ENCODE data around the gene TMEM39A.

Gene TMEM39A

DNA sequence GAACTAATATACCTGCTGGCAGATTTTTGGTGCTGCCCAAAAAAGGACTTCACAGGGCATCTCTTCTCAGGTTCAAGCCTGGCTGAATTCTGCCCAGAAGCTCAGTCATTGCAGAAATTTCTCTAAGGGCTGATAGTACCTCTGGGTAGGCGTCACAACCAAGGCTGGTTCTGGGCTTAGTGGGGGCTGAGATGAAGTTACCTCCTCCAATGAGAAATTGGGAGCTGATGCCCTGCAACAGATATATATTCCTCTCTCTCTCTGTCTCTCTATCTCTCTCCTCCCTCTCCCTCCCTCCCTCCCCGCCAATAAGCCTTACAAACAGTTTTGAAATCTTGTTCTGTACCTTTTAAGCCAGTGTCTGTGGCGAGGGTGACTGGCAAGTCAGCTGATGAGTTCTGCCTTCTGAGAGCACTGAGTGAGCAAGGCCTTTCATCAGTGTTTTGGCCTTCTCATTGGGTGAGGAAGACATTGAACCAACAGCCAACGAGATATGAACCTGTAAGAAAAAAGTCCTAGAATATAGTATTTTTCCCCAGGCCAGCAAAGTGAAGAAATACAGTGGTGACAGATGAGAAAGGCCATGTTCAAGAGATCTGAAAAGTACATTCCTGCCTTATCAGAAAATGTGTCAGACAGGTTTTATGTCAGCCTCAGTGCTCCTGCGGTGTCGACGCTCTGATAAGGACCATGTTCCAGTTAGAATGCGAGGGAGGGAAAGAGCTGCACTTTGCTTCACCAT lies 45.5 kb downstream of the TMEM39A start:
- Histone ChIP-seq H3K36me3 (ENCODE audit: insufficient read depth) (no peaks in the 10 kb centered on the region), H3K4me1 (ENCODE audit: low read depth, poor library complexity, severe bottlenecking) (no peaks in the 10 kb centered on the region), H3K27ac (no peak overlapping the region), H3K9ac (no peak overlapping the region), H3K4me3 (IDR thresholded peaks at IDR 0.05; ENCODE audit: insufficient read depth, low read depth, low read length) (no peak overlapping the region), H2AFZ (ENCODE audit: low read depth) (no peak overlapping the region), H3K27me3 (ENCODE audit: insufficient read depth, low read depth) (no peaks in the 10 kb centered on the region), H4K20me1 (ENCODE audit: insufficient read depth) (no peaks in the 10 kb centered on the region), H3K79me2 (ENCODE audit: insufficient read depth, low read depth) (no peaks in the 10 kb centered on the region), H3K4me2 (no peak overlapping the region)
- TF ChIP-seq, protein P1, sequence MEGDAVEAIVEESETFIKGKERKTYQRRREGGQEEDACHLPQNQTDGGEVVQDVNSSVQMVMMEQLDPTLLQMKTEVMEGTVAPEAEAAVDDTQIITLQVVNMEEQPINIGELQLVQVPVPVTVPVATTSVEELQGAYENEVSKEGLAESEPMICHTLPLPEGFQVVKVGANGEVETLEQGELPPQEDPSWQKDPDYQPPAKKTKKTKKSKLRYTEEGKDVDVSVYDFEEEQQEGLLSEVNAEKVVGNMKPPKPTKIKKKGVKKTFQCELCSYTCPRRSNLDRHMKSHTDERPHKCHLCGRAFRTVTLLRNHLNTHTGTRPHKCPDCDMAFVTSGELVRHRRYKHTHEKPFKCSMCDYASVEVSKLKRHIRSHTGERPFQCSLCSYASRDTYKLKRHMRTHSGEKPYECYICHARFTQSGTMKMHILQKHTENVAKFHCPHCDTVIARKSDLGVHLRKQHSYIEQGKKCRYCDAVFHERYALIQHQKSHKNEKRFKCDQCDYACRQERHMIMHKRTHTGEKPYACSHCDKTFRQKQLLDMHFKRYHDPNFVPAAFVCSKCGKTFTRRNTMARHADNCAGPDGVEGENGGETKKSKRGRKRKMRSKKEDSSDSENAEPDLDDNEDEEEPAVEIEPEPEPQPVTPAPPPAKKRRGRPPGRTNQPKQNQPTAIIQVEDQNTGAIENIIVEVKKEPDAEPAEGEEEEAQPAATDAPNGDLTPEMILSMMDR (conservative IDR thresholded peaks at IDR 0.05; ENCODE audit: low read depth, low read length), result no peak

DNA sequence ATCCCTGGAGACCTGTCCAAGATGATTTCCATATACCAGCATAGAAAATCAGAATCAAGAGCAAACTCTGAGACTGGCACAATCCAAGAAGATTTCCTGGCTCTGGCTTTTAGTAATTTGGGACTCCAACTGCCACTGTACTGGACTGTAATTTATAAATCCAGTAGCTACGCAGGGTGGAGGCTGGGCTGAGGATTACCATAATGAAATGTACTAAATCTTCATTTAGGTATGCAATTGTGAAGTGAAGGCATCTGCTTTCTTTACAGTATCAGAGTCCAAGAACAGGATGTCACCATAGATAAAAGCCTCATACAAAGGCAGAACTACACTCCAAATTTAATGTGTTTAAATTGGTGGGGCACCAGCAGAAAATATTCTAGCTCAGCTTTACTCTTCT lies 46.5 kb downstream of the TMEM39A start:
- no peaks in the 10 kb centered on the region for H3K4me1 ChIP-seq (ENCODE audit: low read depth, poor library complexity, severe bottlenecking)

DNA sequence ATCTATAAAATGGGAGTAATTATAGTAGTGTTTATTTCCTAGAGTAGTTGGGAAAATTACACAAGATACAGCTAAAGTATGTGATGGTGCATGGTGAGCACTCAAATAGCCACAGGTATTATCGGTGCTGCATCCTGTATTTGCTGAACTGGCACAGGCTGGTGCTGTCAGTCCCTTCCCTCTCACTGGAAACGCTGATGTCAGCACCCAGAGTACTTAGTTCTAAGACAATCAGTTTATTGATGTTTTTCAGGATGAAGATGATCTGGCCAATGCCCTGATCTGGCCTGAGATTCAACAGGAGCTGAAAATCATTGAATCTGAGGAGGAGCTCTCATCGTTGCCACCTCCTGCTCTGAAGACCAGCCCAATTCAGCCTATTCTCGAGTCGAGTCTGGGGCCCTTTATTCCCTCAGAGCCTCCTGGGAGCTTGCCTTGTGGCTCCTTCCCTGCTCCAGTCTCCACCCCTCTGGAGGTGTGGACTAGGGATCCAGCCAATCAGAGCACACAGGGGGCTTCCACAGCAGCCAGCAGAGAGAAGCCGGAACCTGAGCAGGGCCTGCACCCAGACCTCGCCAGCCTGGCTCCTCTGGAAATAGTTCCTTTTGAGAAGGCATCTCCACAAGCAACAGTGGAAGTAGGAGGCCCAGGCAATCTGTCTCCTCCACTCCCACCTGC lies 49.7 kb downstream of the TMEM39A start:
- TF ChIP-seq, protein P1 (conservative IDR thresholded peaks at IDR 0.05; ENCODE audit: low read depth, low read length), result no peak
- no peak overlapping the region for H3K4me2 ChIP-seq
- no peak overlapping the region for H3K27ac ChIP-seq
- no peaks in the 10 kb centered on the region for H3K79me2 ChIP-seq (ENCODE audit: insufficient read depth, low read depth)
- H3K4me1 ChIP-seq (ENCODE audit: low read depth, poor library complexity, severe bottlenecking), result no peaks in the 10 kb centered on the region
- H3K36me3 ChIP-seq (ENCODE audit: insufficient read depth), result no peaks in the 10 kb centered on the region
- H2AFZ ChIP-seq (ENCODE audit: low read depth), result no peak overlapping the region
- H3K9ac ChIP-seq, result no peak overlapping the region
- no peak overlapping the region for H3K4me3 ChIP-seq (IDR thresholded peaks at IDR 0.05; ENCODE audit: insufficient read depth, low read depth, low read length)
- H4K20me1 ChIP-seq (ENCODE audit: insufficient read depth), result no peaks in the 10 kb centered on the region
- no peaks in the 10 kb centered on the region for H3K27me3 ChIP-seq (ENCODE audit: insufficient read depth, low read depth)

More for the DNA sequence above, 46.5 kb downstream of the TMEM39A start:
- TF ChIP-seq, protein P1 (conservative IDR thresholded peaks at IDR 0.05; ENCODE audit: low read depth, low read length), result no peak
- Histone ChIP-seq H3K4me2 (no peak overlapping the region), H3K79me2 (ENCODE audit: insufficient read depth, low read depth) (no peaks in the 10 kb centered on the region), H3K27ac (no peak overlapping the region), H3K27me3 (ENCODE audit: insufficient read depth, low read depth) (no peaks in the 10 kb centered on the region), H2AFZ (ENCODE audit: low read depth) (no peak overlapping the region), H4K20me1 (ENCODE audit: insufficient read depth) (no peaks in the 10 kb centered on the region), H3K4me3 (IDR thresholded peaks at IDR 0.05; ENCODE audit: insufficient read depth, low read depth, low read length) (no peak overlapping the region), H3K36me3 (ENCODE audit: insufficient read depth) (no peaks in the 10 kb centered on the region), H3K9ac (no peak overlapping the region)

DNA sequence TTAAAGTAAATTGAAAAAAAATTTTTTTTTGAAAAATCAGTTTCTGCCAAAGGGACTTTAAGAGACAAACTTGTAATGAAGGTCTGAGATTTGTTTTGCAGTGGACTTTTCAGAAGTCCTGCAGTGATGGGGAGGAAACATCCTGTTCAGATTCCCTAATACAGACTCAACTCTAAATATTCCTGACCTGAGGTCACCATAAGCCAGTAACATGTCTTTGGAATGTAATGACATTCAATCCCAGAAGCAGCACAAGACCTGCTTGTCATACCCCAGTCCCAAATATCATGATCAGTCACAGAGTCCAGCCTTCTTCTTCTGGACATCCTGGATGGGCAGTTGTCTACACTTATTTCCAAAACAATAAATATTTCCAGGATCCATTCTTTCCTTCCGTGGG lies 53.6 kb downstream of the TMEM39A start:
- no peaks in the 10 kb centered on the region for H4K20me1 ChIP-seq (ENCODE audit: insufficient read depth)
- H3K4me3 ChIP-seq (IDR thresholded peaks at IDR 0.05; ENCODE audit: insufficient read depth, low read depth, low read length), result no peak overlapping the region
- H3K4me1 ChIP-seq (ENCODE audit: low read depth, poor library complexity, severe bottlenecking), result no peaks in the 10 kb centered on the region
- TF ChIP-seq, protein P1 (conservative IDR thresholded peaks at IDR 0.05; ENCODE audit: low read depth, low read length), result no peak
- H3K4me2 ChIP-seq, result no peak overlapping the region
- H3K27ac ChIP-seq, result no peak overlapping the region
- H2AFZ ChIP-seq (ENCODE audit: low read depth), result no peak overlapping the region
- H3K27me3 ChIP-seq (ENCODE audit: insufficient read depth, low read depth), result no peaks in the 10 kb centered on the region
- no peaks in the 10 kb centered on the region for H3K79me2 ChIP-seq (ENCODE audit: insufficient read depth, low read depth)
- no peak overlapping the region for H3K9ac ChIP-seq
- H3K36me3 ChIP-seq (ENCODE audit: insufficient read depth), result no peaks in the 10 kb centered on the region
